ENCODE results near the gene DNAAF8.

DNA sequence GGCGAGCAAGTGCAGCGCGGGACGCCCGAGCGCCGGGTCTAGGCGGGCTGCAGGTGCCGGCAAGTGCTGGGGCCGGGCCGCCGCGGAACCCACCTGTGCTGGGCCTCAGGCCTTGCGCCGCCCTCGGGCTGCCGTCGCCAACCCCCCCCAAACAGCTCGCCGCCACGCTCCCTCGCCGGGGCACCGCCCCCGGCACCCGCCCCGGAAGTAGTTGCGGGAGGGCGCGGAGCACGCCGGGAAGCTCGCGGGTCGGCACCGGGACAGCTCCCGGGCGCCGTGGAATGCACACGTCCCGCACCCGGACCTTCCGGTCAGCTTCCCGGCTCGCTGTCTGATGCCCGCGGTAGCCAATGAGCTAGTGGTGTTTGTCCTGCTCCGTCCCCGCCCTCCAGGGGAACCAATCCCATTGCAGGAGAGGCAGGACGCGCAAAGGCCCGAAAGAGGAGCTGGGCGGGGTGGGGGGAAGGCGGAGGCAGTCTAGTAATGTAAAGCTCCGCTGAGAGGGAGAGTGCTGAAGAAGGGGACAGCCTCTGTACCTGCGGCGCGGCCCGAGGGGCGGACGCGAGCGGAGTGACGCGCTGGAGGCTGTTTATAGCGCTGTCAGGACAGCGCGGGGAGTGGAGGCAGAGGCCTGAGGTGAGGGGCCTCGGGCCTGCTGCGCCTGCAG is at the start of gene DNAAF8, which contains the start of gene ANKS3:
- no peak for TF ChIP-seq ARNT (IDR thresholded peaks at IDR 0.05)
- no peak for TF ChIP-seq SP1 (IDR thresholded peaks at IDR 0.05)
- TF ChIP-seq BHLHE40 (IDR thresholded peaks at IDR 0.05; ENCODE audit: borderline replicate concordance), result no peak
- TF ChIP-seq FOXK2 (IDR thresholded peaks at IDR 0.05), result no peak
- TF ChIP-seq SUZ12 (IDR thresholded peaks at IDR 0.05), result no peak
